HG03432 (cell line): ENCODE results near the gene PDK4.
"Not testable (repeated sequence)": the region's sequence is repeated elsewhere in the genome, so short reads cannot be mapped to it uniquely, and the experiment has no call there.

ENCODE experiments used
- ATAC-seq: cut with Tn5 transposase; IDR thresholded peaks from one replicate; pipeline ENCODE4 v1.9.1; 2021; ENCODE audit warnings: mild to moderate bottlenecking, moderate library complexity; ENCODE audit not compliant: unreplicated experiment

Gene PDK4

GRCh38 chr7:95578299-95578855 is 17.9 kb downstream of the PDK4 start:
- no peak for ATAC-seq

GRCh38 chr7:95577137-95577536 is 19.2 kb downstream of the PDK4 start:
- ATAC-seq = no peak

DNA sequence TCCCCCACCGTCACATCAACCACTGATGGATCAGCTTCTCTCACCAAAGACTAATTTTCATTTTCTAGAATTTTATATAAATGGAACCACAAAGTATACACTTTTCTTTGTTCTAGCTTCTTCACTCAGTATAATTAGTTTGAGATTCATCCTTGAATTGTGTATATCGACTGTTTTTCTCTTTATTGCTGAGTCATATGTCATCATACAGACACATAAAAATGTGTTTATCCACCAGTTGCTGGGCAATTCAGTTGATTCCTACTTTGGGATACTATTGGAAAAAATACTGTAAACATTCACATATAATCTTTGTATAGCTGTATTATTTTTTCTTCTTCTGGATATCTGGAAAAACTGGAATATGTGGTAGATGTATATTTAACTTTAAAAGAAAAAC is 26.6 kb downstream of the PDK4 start:
- ATAC-seq = no peak

DNA sequence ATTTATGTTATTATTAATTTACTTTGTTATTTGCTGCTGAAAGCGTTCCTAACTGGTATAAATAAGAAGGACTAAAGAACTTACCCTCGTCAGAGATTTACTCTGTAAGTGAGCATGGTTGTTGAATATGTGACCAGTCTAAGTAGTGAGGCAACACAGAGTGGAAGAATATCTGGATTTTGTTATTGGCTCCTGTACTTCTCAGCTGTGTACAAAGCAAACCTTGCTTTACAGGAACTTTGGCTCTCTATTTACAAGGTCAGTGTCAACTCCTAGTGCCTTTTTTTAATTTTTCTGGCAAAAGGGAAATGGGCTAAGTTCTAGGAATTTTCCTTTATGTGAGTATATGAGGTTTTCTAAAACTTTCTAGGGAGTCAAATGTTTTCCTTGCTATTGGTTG is 35.6 kb downstream of the PDK4 start:
- ATAC-seq = no peak

- ATAC-seq = no peak
Observed at GRCh38 chr7:95558864-95559263, 37.5 kb downstream of the PDK4 start.

- no peak for ATAC-seq
Observed at GRCh38 chr7:95556777-95557176, 39.5 kb downstream of the PDK4 start.

GRCh38 chr7:95553939-95554338 is 42.4 kb downstream of the PDK4 start:
- no peak for ATAC-seq

GRCh38 chr7:95552010-95552926 is 44.0 kb downstream of the PDK4 start:
- not testable (repeated sequence) for ATAC-seq

GRCh38 chr7:95550546-95550945 is 45.8 kb downstream of the PDK4 start:
- no peak for ATAC-seq

DNA sequence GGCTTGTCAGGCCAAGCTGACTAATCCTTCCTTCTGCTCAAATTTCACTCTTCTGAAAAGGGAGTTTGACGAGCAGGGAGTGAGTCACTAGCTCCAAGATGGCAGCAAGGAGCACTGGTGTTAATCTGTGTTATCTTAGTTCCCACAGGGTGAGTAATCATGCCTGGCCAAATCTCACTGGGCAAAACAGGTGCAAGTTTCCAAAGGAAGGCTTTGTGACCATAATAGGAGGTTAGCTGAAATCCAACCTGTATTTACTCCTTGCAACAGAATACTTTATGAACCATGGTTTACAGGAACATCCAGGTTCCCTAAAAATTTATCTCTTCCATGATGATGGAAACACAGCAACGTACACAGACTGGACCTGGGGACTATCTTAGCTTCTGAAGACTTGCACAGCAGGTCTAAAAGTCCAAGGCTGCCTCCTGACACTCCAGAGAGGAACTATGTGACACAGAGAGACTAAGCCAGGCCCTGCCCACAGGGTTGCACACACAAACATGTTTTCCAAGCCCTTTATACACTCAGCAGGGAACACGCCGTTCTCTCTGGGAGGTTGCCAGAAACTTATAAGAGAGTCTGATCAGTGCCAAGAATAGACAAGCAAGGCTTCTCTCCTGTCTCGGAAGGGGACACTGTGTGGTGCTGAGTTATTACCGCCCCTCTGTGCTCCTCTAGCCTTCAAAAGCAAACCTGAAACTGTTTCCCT is 46.3 kb downstream of the PDK4 start:
- no peak for ATAC-seq

DNA sequence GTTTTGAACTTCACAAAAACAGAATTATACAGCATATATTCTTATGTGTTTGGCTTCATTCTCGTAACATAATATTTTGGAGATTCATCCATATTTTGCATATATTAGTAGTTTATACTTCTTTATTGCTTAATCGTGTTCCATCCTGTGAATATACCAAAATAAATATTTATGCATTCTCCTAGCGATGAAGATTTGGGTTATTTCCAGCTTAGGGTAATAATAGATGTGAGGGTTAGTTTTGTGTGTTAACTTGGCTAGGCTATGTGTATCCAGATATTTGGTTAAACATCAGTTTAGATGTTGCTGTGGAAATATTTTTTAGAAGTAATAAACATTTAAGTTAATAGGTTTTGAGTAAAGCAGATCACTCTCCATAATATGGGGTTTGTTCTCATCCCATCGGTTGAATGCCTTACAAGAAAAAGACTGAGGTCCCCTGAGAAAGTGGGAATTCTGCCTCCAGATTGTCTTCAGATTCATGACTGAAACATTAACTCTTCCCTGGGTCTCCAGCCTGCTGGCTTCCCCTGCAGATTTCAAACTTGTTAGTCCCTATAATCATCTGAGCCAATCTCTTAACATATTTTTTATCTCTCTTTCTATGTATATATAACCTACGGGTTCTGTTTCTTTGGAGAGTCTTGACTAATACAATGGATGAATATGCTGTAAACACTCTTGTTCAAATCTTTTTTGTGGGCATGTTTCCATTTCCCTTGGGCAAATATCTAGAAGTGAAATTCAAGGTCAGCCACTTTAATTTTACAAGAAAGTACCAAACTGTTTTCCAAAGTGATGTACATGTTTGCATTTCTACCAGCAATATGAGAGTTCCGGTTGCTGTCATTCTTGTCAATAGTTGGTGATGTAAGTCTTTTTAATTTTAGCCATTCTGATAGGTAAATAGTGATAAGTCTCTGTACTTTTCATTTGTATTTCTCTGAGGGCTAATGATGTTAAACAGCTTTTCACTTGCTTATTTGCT is 48.7 kb downstream of the PDK4 start:
- ATAC-seq = no peak

GRCh38 chr7:95546647-95547046 is 49.7 kb downstream of the PDK4 start:
- ATAC-seq = no peak

GRCh38 chr7:95545673-95546072 is 50.6 kb downstream of the PDK4 start:
- no peak for ATAC-seq

DNA sequence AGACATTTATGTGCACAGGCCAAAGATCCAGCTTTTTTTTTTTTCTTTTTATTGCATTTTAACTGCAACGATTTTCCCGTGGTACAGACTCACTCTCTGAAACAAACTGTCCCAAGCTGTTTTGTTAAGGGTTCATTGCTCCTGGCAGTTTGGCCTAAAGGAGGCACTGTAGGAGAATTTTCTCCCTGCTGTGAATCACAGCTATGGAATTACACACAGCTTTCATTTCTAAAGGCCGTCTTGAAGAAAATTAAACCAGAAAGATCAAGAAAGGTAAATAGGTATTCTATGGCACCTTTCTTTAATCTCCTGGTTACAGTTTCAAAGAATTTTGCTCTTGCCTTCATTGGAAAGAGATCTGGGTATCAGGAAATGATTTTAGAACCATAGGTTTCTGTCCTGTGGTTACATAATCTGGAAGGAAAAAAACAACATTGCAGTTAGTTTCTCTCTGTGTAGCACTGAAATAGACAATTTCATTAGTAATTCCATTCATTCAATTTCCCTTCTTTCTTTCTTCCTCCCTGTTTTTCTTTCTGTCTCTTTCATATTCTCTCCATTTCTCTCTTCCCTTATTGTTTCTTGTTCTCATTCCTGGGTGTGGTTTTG is 51.2 kb downstream of the PDK4 start:
- ATAC-seq = no peak

DNA sequence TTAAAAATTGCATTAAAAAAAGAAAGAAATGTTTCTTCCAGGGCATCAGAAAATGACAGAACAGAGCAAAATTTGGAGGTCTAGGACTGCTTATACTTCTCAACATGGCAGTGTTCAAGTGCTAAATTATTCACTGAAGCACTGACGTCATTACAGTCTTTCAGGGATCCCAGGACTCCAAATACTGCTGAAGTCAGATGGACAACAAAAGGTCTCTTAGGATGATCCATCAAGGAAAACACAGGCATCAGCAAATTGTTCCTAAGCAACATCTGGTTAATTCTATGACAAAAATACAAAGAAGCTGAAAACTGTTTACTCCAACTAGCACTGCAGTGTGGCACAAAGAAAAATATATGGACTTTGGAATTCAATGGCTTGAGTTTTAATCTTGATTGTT is 52.1 kb downstream of the PDK4 start:
- ATAC-seq = no peak

DNA sequence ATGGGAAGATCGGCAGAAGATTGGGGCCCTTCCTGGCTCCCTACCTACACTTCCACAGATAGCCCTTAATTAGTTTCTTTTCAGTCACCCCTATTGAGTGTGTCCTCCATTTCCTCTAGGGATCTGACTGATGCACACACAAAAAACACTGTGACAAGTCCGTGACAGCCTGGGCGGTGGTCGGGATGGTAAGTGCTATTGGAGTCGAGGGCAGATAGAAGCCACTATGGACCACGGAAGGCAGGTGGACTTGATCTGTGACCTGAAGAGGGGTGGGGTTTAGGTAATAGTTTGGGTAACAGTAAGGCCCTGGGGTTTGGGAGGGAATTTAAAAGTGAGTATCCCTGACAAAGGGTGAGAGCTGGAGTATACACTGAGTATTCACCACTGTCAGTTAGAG is 53.0 kb downstream of the PDK4 start:
- no peak for ATAC-seq

DNA sequence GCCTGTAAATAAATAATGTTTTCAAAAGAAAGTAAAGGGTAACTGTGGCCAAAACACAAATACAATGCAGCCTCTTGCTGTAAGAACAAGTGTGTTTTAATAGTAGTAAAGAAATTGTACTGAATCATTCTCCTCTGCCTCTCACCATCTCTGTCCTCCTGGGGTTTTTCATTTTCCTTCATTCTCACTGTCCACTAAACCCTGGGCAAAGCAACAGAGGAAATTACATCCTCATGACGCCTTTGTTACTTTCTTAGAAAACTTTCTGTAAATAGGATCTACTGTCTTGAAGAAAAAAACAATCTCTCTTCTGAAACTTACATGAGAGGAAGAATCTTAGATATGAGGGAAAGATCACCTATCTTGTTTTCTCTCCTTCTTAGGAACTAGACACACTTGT is 56.0 kb downstream of the PDK4 start:
- no peak for ATAC-seq

DNA sequence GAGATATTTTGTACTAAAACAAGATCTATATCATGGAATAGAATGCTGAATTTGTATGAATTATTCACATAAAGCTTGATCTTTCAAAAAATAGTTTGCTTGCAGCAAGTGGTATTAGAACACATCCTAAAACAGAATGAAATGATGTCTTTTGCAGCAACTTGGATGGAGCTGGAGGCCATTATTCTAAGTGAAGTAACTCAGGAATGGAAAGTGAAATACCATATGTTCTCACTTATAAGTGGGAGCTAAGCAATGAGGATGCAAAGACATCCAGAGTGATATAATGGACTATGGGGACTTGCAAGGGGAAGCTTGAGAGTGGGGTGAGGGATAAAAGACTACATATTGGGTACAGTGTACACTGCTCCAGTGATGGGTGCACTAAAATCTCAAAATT is 56.9 kb downstream of the PDK4 start:
- no peak for ATAC-seq

GRCh38 chr7:95537468-95537867 is 58.8 kb downstream of the PDK4 start:
- no peak for ATAC-seq

DNA sequence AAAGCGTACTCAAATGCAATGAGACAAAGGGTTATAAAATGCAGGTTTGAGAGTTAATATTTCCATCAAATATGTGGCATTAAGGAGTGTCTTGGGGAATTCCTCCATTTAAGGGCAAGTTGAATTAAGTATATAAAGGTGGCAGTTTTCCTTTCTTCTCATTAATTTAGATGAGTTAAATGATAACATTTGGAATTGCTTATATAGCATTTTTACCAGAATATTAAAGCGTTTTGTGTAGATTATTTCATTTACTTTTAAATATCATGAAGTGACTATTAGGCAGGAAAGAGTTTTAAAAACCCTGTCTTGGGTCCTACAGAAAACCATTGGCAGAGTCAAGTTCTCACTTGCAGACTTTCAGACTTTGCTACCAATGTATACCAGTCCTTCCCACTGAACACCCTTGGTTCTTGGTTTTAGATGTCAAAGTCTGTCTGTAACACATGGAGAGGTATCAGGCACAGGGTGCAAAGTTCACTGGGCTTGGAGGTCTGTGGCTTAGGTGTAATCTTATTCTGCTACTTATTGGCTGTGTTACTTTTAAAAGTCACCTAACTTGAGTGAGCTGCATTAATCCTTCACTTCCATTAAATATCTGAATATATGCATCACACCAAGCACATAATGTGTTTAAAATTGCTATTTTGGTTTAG is 59.5 kb downstream of the PDK4 start:
- ATAC-seq = no peak
